LNCaP clone FGC (cell line): ENCODE data around the gene DHX30.

Source experiments
- DNase-seq: peaks from one replicate; pipeline ENCODE4 v3.0.0-alpha.2; 2011; ENCODE audit warnings: low read depth
- H3K4me3 ChIP-seq: 2 replicates; pipeline ENCODE4 v1.5.1; 2011; ENCODE audit warnings: mild to moderate bottlenecking, low read depth, low read length, control low read depth
- CTCF ChIP-seq: IDR thresholded peaks from 2 replicates; pipeline ENCODE4 v1.5.1; 2012; ENCODE audit warnings: mild to moderate bottlenecking; ENCODE audit not compliant: control insufficient read depth, insufficient read depth; ENCODE audit errors: extremely low read depth

Gene DHX30

GRCh38 chr3:47871389-47871788 is 68.5 kb downstream of the DHX30 start:
- no peak for DNase-seq
- no peak for TF ChIP-seq CTCF
- no peak overlapping the region for H3K4me3 ChIP-seq

GRCh38 chr3:47872916-47873315 is 70.0 kb downstream of the DHX30 start:
- no peak for TF ChIP-seq CTCF
- no peak overlapping the region for H3K4me3 ChIP-seq
- no peak for DNase-seq

GRCh38 chr3:47874438-47874837 is 71.5 kb downstream of the DHX30 start:
- TF ChIP-seq CTCF = no peak
- no peak for DNase-seq

GRCh38 chr3:47874913-47875312 is 72.0 kb downstream of the DHX30 start:
- H3K4me3 ChIP-seq = no peak overlapping the region
- TF ChIP-seq CTCF = no peak

More at GRCh38 chr3:47874438-47874837, 71.5 kb downstream of the DHX30 start:
- H3K4me3 ChIP-seq = no peak overlapping the region

GRCh38 chr3:47877290-47877689 is 74.4 kb downstream of the DHX30 start:
- no peak for TF ChIP-seq CTCF
- no peak overlapping the region for H3K4me3 ChIP-seq
- no peak for DNase-seq

More at GRCh38 chr3:47874913-47875312, 72.0 kb downstream of the DHX30 start:
- DNase-seq = peak; percentile 38

GRCh38 chr3:47877719-47878118 is 74.8 kb downstream of the DHX30 start:
- no peak for DNase-seq
- no peak overlapping the region for H3K4me3 ChIP-seq
- no peak for TF ChIP-seq CTCF

GRCh38 chr3:47882338-47882737 is 79.4 kb downstream of the DHX30 start:
- no peak overlapping the region for H3K4me3 ChIP-seq
- TF ChIP-seq CTCF = no peak
- no peak for DNase-seq
